IMR-90 (cell line): ENCODE measurements around the gene DNAAF3. TPM values are rescaled to one million over a fixed set of nuclear protein-coding genes. Genes with fewer than 3 reads are reported as not detected.

Source experiments
- ATAC-seq: fragments of 200-7000 bp; cut with Tn5 transposase; 2 replicates; pipeline ENCODE4 v1.9.1; 2020; ENCODE audit warnings: low read depth, mild to moderate bottlenecking, moderate library complexity
- BruUV-seq: library from RNA; stranded (reverse); fragments of 400-500 nt; replicated peaks from 2 replicates; lab custom pipeline; 2021; lab: Mats Ljungman, UMichigan
- CTCF ChIA-PET: fragments of 300-600 bp; formaldehyde crosslinking; extraction: SDS; loops from one replicate; lab custom pipeline; 2021; ENCODE audit warnings: antibody characterized with exemption; lab: Yijun Ruan, JAX
- POLR2A ChIA-PET: fragments of 300-600 bp; sonication (Branson Sonifier 250); formaldehyde crosslinking; loops from one replicate; lab custom pipeline; 2022; ENCODE audit warnings: antibody characterized with exemption; ENCODE audit not compliant: unreplicated experiment; lab: Charles Lee
- DNase-seq: peaks from one replicate; pipeline ENCODE4 v3.0.0; 2013
- H2AFZ ChIP-seq: replicated peaks from 2 replicates; pipeline ENCODE3; 2013; ENCODE audit warnings: low read length, mild to moderate bottlenecking; ENCODE audit not compliant: poor library complexity
- H2AK5ac ChIP-seq: 2 replicates; pipeline ENCODE4 v1.6.1; 2013; ENCODE audit warnings: low read depth, low read length, inconsistent platforms
- H2AK9ac ChIP-seq: replicated peaks from 2 replicates; pipeline ENCODE3; 2013; ENCODE audit warnings: mild to moderate bottlenecking, low read depth, low read length, moderate library complexity; ENCODE audit not compliant: poor library complexity
- H2BK120ac ChIP-seq: 2 replicates; pipeline ENCODE4 v1.6.1; 2013; ENCODE audit warnings: low read depth, low read length, inconsistent platforms
- H2BK15ac ChIP-seq: 3 replicates; pipeline ENCODE4 v1.6.1; 2013; ENCODE audit warnings: low read depth, low read length, inconsistent platforms
- H2BK20ac ChIP-seq: 2 replicates; pipeline ENCODE4 v1.6.1; 2013; ENCODE audit warnings: low read depth, mild to moderate bottlenecking, inconsistent platforms, low read length, moderate library complexity
- H2BK5ac ChIP-seq: 2 replicates; pipeline ENCODE4 v1.6.1; 2013; ENCODE audit warnings: mild to moderate bottlenecking, low read depth, low read length, inconsistent platforms; ENCODE audit not compliant: poor library complexity, severe bottlenecking
- H3K14ac ChIP-seq: replicated peaks from 2 replicates; pipeline ENCODE4 v1.6.1; 2013; ENCODE audit warnings: low read depth, low read length, inconsistent platforms
- H3K18ac ChIP-seq: 2 replicates; pipeline ENCODE4 v1.6.1; 2013; ENCODE audit warnings: low read depth, low read length, control low read depth
- H3K23ac ChIP-seq: 2 replicates; pipeline ENCODE4 v1.6.1; 2013; ENCODE audit warnings: low read depth, low read length, inconsistent platforms
- H3K27ac ChIP-seq: 2 replicates; pipeline ENCODE4 v1.5.1; 2013; ENCODE audit warnings: mild to moderate bottlenecking, control low read depth, low read length; ENCODE audit not compliant: insufficient read depth
- H3K27me3 ChIP-seq: 2 replicates; pipeline ENCODE4 v1.6.1; 2013; ENCODE audit warnings: low read length; ENCODE audit not compliant: control insufficient read depth, insufficient read depth
- H3K36me3 ChIP-seq: 2 replicates; pipeline ENCODE4 v1.6.1; 2013; ENCODE audit warnings: low read length, mixed read lengths; ENCODE audit not compliant: control insufficient read depth, insufficient read depth
- H3K4ac ChIP-seq: 2 replicates; pipeline ENCODE4 v1.6.1; 2013; ENCODE audit warnings: low read depth, low read length, inconsistent platforms
- H3K4me1 ChIP-seq: 2 replicates; pipeline ENCODE4 v1.6.1; 2013; ENCODE audit warnings: low read length, mixed read lengths; ENCODE audit not compliant: control insufficient read depth, insufficient read depth
- H3K4me2 ChIP-seq: 2 replicates; pipeline ENCODE4 v1.6.1; 2013; ENCODE audit warnings: low read depth, mild to moderate bottlenecking, control low read depth, low read length, moderate library complexity
- H3K4me3 ChIP-seq: 2 replicates; pipeline ENCODE4 v1.5.1; 2013; ENCODE audit warnings: low read depth, mild to moderate bottlenecking, control low read depth, low read length, moderate library complexity; ENCODE audit not compliant: insufficient read depth
- H3K56ac ChIP-seq: 2 replicates; pipeline ENCODE4 v1.6.1; 2013; ENCODE audit warnings: low read length, inconsistent platforms; ENCODE audit not compliant: insufficient read depth; ENCODE audit errors: extremely low read depth
- H3K79me1 ChIP-seq, 2 experiments: 2 replicates each; pipeline ENCODE4 v1.6.1; 2013; ENCODE audit warnings: low read length in 2 of 2, inconsistent platforms in 1 of 2, low read depth in 1 of 2
- H3K9ac ChIP-seq: 2 replicates; pipeline ENCODE4 v1.6.1; 2013; ENCODE audit warnings: low read depth, low read length, control low read depth
- H3K9me1 ChIP-seq: 2 replicates; pipeline ENCODE4 v1.6.1; 2013; ENCODE audit warnings: low read length, inconsistent platforms; ENCODE audit not compliant: insufficient read depth
- H3K9me3 ChIP-seq: 2 replicates; pipeline ENCODE4 v1.6.1; 2013; ENCODE audit warnings: low read length; ENCODE audit not compliant: control insufficient read depth, insufficient read depth
- H4K20me1 ChIP-seq: 2 replicates; pipeline ENCODE4 v1.6.1; 2013; ENCODE audit warnings: low read length, inconsistent platforms; ENCODE audit not compliant: insufficient read depth
- H4K5ac ChIP-seq: 2 replicates; pipeline ENCODE4 v1.6.1; 2013; ENCODE audit warnings: mild to moderate bottlenecking, low read depth, low read length, control low read depth
- H4K8ac ChIP-seq, 2 experiments: 2 replicates each; pipeline ENCODE4 v1.6.1; 2013; ENCODE audit warnings: low read depth in 2 of 2, low read length in 2 of 2, control low read depth in 1 of 2, inconsistent platforms in 1 of 2
- H4K91ac ChIP-seq: 2 replicates; pipeline ENCODE4 v1.6.1; 2013; ENCODE audit warnings: low read depth, low read length, inconsistent platforms; ENCODE audit not compliant: insufficient read depth
- BHLHE40 ChIP-seq: fragments of 150-350 bp; IDR thresholded peaks from 2 replicates; pipeline ENCODE4 v1.6.1; 2016; ENCODE audit warnings: mild to moderate bottlenecking, low read depth, low read length
- CHD1 ChIP-seq: IDR thresholded peaks from 2 replicates; pipeline ENCODE4 v1.6.1; 2012; ENCODE audit warnings: low read depth, low read length, improper control_type of control experiment
- CTCF ChIP-seq: conservative IDR thresholded peaks from 2 replicates; pipeline ENCODE4 v1.5.1; 2012; ENCODE audit warnings: mild to moderate bottlenecking, low read depth, low read length, improper control_type of control experiment
- FOS ChIP-seq: fragments of 150-350 bp; IDR thresholded peaks from 2 replicates; pipeline ENCODE4 v1.6.1; 2016; ENCODE audit warnings: low read depth, low read length
- MAFK ChIP-seq: IDR thresholded peaks from 2 replicates; pipeline ENCODE4 v1.6.1; 2012; ENCODE audit warnings: low read depth, low read length, improper control_type of control experiment
- MAZ ChIP-seq: IDR thresholded peaks from 2 replicates; pipeline ENCODE4 v1.6.1; 2012; ENCODE audit warnings: low read depth, mild to moderate bottlenecking, low read length, improper control_type of control experiment, moderate library complexity, borderline replicate concordance
- MXI1 ChIP-seq: IDR thresholded peaks from 2 replicates; pipeline ENCODE4 v1.6.1; 2012; ENCODE audit warnings: low read depth, mild to moderate bottlenecking, low read length, moderate library complexity, borderline replicate concordance
- NFE2L2 ChIP-seq: fragments of 150-350 bp; IDR thresholded peaks from 2 replicates; pipeline ENCODE4 v1.6.1; 2016; ENCODE audit warnings: low read depth, mild to moderate bottlenecking, low read length
- RFX5 ChIP-seq: IDR thresholded peaks from 2 replicates; pipeline ENCODE4 v1.8.0; 2012; ENCODE audit warnings: low read depth, mild to moderate bottlenecking, low read length, moderate library complexity
- WGBS, 2 experiments: methylation state at CpG; one replicate each; pipeline versions ENCODE4 v1.1.5 to v1.1.7; 2013; ENCODE audit warnings: missing lambda C conversion rate in 2 of 2; ENCODE audit not compliant: insufficient read length in 1 of 2; ENCODE audit errors: extremely low coverage in 2 of 2; 5-methylcytosine and 5-hydroxymethylcytosine counted together
- dilution Hi-C: fragments of 300-500 bp; cut with HindIII; formaldehyde crosslinking; loops from one replicate; pipeline ENCODE4 v1.14.3; 2018; ENCODE audit warnings: low sequenced_read_pairs; ENCODE audit not compliant: unreplicated experiment
- in situ Hi-C: fragments of 300-500 bp; cut with MboI; formaldehyde crosslinking; loops from 3 replicates; pipeline ENCODE4 v1.14.3; 2019; ENCODE audit warnings: low sequenced_read_pairs, inconsistent platforms, mixed read lengths
- intact Hi-C: fragments of 100-400 bp; cut with micrococcal nuclease; formaldehyde crosslinking; loops from 2 replicates; pipeline ENCODE4 v1.10.0; 2022
- polyA plus RNA-seq, 3 experiments: library from polyadenylated mRNA; depleted of rRNA; stranded (reverse); fragments of >200 nt; gene quantifications; 2 replicates each; pipeline ENCODE4 v1.2.3, GENCODE V29; 2012; ENCODE audit warnings: low replicate concordance in 1 of 3
- total RNA-seq: library from RNA; depleted of rRNA; stranded (reverse); fragments of >200 nt; gene quantifications from 2 replicates; pipeline ENCODE4 v1.2.3, GENCODE V29; 2012

The DNAAF3 gene
- total and polyA plus RNA-seq, 2 of the 4 experiments (the other 2 are of a cell fraction) = 0.34 TPM; not detected in 1

DNA sequence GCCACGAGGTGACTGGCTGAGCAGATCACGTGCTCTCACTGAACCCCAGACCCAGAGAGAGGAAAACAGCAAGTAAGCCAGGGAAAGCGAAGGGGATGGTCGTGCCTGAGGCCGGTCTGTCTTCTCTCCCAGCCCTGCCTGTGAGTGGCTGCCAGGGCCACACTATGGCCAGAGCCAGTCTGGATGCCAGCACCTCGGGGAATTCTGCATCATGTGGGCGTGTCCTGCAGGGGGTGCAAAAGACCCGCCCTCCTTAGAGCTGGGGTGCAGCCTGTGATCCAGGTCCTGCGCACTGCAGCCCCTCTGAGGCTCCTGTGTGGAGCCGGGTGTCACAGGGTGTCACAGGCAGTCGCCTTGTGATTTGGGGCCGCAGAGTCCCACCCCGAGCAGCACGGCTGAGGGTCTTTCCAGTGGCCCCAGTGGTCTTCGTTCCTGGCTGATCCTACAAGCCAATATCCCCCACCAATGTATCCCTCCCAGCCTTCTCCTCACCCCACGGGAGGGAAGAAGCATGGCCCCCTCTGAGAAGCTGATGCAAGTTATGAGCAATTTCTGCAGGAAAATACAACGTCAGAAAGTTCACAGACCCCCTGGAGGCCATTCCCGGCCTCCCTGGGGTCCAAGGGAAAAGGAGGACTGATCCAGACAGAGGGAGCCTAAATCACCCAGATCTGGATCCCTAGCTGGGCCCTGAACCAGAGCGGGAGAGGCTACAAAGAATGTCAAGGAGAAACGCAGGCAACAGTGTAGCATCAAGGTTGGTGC lies 56.7 kb downstream of the DNAAF3 start:
- CTCF ChIA-PET = no interaction called here
- TF ChIP-seq CHD1 = no peak
- no peak for TF ChIP-seq RFX5
- no peak for TF ChIP-seq MAZ
- no peak for TF ChIP-seq NFE2L2
- no peak for TF ChIP-seq FOS
- TF ChIP-seq BHLHE40 = no peak
- TF ChIP-seq CTCF = no peak
- no peak for TF ChIP-seq MAFK
- TF ChIP-seq MXI1 = no peak
- ATAC-seq (no peak), DNase-seq (no peak)
- H3K56ac ChIP-seq = no peak overlapping the region
- H3K4me3 ChIP-seq = no peak overlapping the region
- H2AFZ ChIP-seq = no peak overlapping the region
- H3K36me3 ChIP-seq = peaks cover 34% of the 10 kb centered on the region
- H3K18ac ChIP-seq = no peak overlapping the region
- 90% methylated on average over 7 of the region's 20 CpGs; no CpG with 5 or more reads in 1 of the 2 experiments for WGBS, 2 experiments
- no peaks in the 10 kb centered on the region for H3K27me3 ChIP-seq
- peaks cover 10% of the 10 kb centered on the region for H3K9me1 ChIP-seq
- H3K23ac ChIP-seq = no peak overlapping the region
- no peak overlapping the region for H2AK5ac ChIP-seq
- H3K27ac ChIP-seq = no peak overlapping the region
- H2BK15ac ChIP-seq = no peak overlapping the region
- H4K91ac ChIP-seq = no peak overlapping the region
- peaks cover 28 to 75% of the 10 kb centered on the region in 2 experiments for H3K79me1 ChIP-seq
- H4K5ac ChIP-seq = no peak overlapping the region
- H3K4ac ChIP-seq = no peak overlapping the region
- H3K9me3 ChIP-seq = no peaks in the 10 kb centered on the region
- peaks cover 8% of the 10 kb centered on the region; the same call in 1 of the 2 replicates for H3K4me1 ChIP-seq
- intact Hi-C loops = no loop called here
- no peak overlapping the region for H2BK20ac ChIP-seq
- H3K4me2 ChIP-seq = no peak overlapping the region
- no peak overlapping the region for H2BK120ac ChIP-seq
- H4K20me1 ChIP-seq = peaks cover 70% of the 10 kb centered on the region
- dilution Hi-C loops = no loop called here
- H3K9ac ChIP-seq = no peak overlapping the region
- BruUV-seq = no TSS peak
- H4K8ac ChIP-seq = no peak overlapping the region
- H3K14ac ChIP-seq = no peak overlapping the region
- POLR2A ChIA-PET = no interaction called here
- H2AK9ac ChIP-seq = peak overlapping the region; percentile 82
- H2BK5ac ChIP-seq = no peak overlapping the region
- in situ Hi-C loops = loop anchor here (25.0 kb wide), 1 partner anchor 528 kb away; the partner anchor contains the start of genes CCDC106, ZNF580 and ZNF581
